NCI-H774 (cell line): ENCODE data around the gene PRR23E.

Source experiments
- DNase-seq: peaks from one replicate; lab custom pipeline; 2025; lab: John Stamatoyannopoulos, UW

Gene PRR23E

DNA sequence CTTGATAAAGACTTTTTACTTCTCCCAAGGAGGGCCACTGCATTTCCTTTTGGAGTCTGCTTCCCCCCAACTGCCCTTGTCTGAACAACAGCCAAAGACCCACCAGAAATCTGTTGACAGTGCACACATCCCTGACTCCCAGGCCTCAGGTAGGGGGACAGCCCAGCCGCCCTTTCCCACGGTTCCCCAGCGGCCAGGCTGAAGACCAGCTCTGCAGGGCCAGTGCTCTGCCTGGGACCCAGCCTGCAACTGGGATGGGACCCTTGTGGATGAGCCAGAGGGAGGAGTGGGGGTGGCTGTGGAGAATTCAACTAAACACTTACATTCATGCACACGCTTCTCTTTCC, 8.1 kb upstream of the PRR23E start:
- DNase-seq = no peak

DNA sequence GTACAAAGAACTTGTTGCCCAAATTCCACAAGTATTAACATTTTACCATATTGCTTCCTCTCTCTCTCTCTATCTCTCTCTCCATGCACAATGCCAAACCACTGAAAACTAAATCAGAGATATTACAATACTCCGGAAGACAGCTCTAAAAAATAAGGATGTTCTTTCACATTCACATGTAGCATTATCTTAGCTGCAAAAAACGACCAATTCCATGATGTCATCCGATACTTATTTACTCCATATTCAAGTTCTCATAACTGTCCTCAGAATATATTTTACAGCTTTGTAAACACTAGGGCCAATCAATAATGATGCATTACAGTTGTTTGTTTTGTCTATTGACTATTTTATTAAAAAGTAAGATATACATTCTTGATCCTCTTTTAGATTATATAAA, 7.7 kb upstream of the PRR23E start:
- DNase-seq = no peak

DNA sequence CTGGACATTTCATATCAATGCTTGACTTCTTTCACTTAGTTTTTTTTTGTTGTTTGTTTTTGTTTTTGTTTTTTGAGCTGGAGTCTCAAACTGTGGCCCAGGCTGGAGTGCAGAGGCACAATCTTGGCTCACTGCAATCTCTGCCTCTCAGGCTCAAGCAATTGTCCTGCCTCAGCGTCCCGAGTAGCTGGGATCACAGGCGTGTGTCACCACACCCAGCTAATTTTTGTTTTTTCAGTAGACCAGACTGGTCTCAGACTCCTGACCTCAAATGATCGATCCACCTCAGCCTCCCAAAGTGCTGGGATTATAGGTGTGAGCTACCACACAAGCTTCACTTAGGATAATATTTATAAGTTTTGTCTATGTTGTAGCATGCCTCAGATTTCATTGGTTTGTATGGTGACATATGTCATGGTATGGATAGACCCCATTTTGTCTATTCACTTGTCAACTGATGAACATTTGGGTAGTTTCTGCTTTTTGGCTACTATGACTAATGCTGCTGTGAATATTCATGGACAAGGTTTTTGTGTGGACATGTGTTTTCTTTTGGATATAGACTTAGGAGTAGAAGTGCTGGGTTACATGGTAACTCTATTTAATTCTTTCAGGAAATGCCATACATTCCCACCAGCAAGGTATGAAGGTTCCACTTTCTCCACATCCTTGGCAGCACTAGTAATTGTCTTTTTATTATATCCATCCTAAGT, 6.8 kb upstream of the PRR23E start:
- no peak for DNase-seq

DNA sequence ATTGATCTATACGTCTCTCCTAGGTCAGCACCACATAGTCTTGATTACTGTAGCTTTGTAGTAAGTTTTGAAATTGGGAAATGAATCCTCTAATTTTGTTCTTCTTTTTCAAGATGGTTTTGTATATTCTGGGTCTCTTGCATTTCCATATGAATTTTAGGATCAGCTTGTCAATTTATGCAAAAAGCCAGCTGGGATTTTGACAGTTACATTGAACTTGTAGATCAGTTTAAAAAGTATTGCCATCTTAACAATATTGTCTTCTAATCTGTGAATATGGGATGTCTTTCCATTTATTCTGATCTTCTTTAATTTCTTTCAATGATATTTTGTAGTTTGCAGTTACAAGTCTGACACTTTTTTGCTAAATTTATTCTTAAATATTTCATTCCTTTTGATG, 5.6 kb upstream of the PRR23E start:
- no peak for DNase-seq

DNA sequence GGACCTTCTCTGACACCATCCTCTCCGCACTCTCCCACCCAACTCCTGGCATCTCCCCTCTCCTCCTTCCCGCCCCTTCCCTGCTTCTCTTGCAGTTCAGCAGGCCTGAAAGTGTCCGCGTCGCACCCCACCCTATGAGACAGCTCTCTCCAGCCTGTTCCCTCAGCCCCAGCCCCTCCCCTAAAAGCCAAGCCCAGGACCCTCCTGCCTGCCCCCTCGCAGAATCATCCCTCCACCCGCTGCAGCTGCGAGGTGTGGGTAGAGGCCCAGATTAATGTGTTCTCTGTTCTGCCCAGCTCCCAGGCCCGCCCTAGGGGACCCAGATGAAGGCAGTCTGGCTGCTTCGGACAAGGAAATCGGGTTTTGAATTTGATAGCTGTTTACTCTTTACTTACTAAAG, 410 bp downstream of the PRR23E start:
- no peak for DNase-seq

DNA sequence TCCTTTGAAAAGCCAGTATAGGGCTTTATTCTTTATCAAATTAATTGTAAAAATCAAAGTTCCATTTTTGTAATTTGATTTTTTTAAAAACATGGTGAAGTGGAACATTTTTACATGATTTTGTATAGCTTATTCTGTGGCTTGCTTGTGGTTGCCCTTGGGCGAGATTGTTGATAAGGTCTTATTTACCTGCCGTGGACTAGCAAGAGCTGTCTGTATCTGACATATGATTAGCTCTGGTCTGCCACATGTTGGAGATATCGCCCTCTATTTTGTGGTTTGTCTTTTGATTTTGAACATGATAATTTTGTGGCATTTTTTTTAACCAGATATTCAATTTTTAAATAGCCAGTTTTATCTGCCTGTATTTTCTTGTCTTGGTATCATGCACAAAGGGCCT, 844 bp downstream of the PRR23E start:
- no peak for DNase-seq

DNA sequence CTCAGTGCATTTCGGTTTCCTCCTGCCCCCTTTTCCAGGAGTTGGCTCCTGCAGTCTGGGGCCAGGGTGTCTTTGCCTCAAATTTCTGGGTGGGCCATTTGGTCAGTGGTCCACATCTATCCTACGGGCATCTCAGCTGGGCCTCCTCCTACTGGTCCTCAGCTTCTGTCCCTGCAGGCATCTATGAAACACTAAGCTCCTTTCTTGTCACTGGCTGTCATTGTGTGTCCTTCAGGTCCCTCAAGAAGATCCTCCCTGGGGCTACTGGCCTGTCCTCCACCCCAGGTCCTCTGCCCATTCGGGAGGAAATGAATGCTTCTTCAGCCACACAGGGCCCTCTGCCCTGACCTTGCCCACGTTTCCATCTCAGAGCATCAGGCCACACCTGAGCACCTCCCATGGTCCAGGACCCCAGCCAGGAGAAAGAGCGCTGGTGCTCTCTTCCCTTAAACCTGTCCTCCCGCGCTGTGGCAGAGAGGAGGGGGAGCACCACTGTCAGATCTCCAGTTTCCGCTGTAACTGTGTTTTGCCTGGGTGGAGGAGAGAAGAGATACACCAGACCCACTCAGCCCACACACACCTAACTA, 1.8 kb downstream of the PRR23E start:
- DNase-seq = no peak

DNA sequence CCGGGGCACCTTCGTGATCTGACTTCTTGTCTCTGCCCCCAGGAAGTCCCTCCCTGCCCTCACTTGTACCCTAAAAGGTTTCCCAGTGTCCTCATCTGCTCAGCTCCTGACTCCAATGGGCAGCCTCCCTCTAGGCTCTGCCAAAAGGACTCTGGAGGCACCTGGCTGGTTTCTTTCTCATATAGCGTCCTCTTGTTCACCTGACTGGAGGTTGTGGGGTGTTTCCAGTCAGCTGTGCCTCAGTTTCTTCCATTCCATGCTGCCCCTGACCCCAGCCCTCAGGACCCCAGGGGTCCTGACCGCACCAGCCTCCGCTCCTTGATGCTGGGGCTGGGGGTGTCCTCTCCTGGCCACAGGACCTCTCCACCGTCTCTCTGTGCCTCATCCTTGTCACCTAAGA, 2.5 kb downstream of the PRR23E start:
- no peak for DNase-seq

DNA sequence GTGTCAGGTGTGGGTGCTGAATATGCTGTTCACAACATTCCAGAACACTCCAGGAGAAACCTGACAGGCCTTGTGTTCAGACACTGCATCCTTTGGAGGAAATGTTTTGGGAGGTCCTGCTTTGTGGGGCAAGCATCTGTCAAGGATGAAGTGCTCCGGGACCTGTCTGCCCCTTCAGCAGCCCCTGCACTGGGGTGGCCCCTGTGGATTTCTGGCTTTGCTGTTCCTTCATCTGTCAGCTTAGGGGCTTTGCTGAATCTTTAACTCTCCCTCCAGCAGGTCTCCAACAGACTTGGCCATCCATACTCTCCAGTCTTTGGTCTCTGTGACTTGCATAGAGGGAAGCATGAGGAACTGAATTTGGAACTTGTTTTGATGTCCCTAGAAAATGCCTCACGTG, 3.1 kb downstream of the PRR23E start:
- DNase-seq = no peak

DNA sequence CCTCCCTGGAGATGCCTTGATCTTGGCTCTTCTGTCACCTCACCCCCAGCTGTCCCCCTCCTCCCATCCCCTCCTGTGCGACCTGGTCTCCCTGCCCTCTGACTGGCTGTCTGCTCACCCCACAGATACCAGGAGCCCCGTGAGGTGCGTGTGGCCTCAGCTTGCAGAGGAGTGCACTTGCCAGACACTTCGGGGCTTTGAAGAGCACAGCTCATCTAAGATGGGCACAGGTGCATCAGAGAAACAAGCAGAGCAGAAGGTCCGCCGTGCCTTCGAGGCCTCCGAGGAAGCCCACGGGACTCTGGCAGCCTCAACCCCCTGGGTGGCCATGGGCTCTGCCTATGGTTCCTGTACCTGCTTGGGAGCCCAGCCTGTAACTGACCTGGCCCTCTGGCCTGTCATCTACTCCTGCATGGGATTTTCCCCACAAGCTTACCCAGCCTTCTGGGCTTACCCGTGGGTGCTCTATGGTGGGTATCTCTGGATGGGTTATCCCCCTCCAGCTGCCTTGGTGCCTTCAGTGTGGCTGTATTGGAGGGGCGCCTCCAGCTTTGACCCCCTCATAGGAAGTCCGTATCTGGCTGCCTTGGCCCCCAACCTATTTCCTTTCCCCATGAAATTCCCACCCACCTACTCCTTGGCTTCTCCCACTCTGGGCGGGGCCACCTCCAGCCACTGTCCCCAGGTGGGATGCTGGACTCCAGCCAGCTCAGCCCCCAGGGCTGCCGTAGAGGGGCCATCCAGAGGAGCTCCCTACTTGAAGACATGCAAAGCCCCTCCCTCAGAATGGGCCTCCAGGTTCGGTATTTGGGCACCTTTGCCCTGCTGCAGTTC, 3.8 kb downstream of the PRR23E start:
- DNase-seq = no peak

DNA sequence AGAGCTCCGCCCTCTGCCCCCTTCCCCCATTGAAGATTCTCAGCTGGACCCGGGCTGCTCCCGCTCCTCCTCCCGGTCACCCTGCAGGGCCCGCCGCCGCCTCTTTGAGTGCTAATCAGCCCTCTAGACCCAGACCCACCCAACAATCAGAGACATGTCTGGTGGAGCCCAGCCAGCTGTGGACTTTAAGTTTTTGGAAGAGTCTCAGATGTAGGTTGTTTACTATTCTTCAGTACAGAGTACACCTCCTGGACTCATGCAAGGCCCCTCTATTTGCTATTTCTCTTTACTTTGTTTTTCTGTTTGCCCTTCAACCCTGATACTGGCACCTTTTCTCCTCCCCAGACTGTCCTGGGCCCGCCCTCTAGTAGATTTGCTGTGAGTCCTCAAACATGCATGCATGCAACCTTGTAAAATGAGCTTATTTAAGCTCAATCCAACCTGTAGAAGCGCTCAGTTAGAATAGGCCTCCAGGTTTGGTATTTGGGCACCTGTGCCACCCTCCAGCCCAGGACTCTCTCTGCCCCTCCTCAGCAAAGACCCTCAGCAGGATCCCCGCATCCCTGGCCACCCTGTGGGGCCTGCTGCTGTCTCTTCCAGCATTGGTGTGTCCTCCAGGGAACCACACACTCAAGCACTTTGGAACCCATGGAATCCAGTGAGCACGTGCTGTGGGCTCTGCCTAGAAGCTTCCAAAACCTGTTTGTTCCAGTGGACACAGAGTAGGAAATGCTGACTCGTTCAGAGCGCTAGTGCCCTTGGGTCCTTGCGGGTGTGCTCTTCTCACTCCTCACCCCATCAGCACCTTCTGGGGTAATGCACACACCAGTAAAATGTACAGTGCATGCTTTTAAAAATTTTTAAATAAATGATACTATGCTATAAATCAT, 4.6 kb downstream of the PRR23E start:
- DNase-seq = no peak

DNA sequence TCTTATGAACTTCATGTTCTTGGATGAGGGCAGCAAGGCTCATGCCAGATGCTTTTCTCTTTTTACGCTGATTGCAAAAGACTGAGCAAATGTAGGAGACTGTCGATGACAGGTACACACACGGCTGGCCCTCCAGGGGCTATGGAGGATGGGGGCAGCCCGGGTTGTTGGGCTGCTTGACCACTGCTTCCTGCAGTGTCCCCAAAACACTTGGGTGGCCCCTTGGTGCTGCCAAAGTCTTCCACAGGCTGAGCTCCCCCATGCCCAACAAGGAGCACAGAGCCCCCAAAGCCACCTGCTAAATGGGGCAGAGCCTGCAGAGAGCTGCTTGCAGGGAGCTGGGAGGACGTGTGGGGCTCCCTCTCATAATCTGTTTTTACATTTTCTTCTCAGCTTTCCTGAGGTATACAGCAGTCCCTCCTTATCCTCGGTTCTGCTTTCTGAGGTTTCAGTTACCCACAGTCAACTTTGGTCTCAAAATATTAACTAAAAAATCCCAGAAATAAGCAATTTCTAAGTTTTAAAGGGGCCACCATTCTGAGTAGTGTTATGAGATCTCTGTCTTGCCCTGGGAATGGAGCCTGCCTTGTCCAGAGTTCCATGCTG, 7.3 kb downstream of the PRR23E start:
- no peak for DNase-seq

DNA sequence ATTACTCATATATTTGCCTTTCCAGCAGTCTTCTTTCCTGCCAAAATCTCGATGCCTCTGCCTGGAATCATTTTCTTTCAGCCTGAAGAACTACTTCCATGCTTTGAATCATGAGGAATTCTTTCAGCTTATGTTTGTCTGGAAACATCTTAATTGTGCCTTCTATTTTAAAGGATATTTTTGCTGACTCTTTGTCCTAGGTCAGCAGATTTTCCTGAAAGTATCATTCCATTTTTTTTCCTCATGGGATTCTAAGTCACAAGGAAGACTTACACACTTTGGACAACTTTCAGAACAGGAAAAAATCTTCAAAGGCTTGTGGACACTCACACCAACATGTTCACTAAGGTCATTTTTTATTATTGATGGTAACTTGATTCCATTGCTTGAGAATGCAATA, 10.1 kb downstream of the PRR23E start:
- DNase-seq = no peak

DNA sequence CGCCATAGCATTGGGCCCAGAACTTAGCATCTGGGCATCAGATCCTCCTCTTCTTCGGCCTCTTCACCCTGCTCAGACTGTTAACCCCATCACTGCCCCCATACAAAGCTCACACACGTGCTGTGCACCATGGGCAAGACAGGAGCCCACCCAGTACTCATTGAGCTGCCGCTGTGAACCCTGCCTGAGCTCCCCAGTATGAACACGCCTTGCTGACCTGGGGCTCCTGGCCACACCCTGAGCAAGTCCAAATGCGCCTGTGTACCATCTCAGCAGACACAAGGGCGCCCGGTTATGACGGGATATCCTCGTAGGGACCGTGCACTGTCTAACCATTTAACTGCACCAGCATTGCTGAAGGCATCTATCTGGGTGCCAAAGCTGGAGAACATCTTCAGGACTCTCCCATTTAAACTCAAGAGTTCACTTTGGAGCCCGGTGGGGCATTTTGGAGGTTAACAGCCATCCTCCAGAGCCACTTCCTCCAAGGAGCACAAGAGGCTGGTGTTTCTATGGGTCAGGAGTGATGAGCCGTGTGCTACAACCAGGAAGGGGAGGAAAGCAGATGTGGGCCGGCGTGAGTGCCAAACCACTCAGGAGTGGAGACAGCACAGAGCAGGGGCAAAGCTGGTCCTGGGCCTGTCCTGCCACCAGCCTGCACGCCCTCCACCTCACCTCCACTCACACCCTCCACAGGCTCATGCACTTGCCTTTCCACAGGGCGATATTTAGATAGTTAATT, 12.1 kb downstream of the PRR23E start:
- no peak for DNase-seq

DNA sequence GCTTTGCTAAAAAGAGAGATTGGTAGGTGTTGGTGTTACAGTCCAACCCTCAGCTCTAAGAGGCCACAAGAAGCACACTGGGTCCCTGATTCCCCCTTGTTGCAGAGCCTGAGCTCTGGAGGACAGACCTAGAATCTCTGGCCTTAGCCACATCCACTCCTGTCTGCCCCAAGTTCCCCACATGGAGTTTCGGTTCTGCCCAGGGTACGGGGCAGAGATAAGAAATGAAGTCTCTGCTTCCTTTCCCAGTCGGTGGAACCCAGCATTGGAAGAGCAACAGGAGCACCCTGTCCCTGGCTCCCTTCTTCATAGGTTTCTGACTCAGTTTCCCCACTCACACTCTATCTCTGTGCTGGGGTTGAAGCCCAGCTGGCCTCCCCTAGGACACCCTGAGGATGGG, 13.2 kb downstream of the PRR23E start:
- no peak for DNase-seq

DNA sequence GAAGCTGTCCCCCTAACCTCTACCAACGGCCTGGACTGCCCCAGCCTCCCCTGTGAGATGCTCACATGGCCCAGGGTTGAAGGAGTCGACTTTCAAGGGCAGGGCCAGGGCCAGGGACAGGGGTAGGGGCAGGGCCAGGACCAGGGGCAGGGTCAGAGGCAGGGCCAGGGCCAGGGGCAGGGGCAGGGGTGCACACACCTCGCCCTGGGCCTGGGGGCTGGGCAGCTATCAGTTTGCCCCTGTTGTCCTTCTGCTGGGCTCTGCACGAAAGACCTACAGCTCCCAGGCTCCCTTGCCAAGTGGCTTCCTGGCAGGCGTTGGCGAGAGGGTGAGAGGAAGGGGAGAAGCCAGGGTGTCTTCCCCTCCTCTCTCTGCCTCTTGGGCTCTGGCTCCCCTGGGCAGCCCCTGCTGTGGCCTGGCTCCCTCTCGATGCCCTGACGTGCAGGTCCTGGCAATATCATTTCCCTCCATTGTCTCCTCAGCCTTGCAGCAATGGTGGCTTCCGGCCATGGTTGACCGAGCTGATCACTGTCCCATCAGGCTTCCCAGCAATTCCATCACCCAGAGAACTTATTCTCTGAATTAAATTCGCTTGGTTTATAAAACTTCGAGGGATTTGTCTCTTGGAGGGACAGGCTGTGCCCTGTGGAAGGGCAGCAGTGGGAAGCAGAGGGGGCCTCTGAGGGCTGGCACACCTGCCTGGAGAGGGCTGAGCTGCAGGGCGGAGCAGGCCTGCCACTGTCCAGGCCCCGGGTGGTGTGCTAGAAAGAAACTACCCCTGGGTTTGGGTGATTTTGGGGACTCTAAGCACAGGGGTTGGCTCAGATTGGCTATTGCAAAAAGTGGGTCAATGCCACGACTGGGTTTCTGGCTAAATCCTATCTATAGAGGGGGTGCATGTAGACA, 13.9 kb downstream of the PRR23E start:
- DNase-seq = no peak

DNA sequence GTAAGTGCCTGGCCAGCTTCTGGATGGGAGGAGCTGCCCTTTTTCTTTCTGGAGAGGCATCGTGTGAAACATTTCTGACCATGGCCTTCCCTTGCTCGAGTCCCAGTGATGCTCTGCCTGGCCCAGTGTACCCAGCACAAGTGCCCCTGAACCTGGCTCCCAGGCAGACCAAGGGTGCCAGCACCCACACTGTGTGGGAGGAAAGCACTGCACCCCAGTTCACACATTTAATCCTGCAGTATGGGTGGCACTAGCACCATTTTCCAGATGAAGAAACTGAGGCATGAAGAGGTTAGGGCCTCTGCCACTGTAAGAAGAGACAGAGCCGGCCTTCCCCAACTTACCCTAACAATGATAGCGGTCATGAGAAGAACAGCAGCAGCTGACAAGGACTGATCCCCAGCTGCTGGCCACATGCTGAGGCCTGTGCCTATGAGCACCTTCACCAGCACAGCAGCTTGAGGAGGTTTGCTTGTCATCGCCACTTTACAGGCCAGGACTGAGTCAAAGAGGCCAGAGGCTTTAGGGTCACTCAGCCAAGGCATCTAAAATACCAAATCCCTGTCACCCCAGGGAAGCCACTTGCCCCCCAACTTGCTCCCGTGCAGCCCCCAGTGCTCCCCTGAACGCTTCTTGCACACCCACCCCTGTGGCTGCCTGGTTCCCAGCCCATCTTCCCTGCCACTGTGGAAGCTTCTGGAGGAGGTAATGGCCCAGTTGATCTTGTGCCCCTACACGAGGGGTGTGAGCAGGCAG, 15.0 kb downstream of the PRR23E start:
- DNase-seq = no peak

DNA sequence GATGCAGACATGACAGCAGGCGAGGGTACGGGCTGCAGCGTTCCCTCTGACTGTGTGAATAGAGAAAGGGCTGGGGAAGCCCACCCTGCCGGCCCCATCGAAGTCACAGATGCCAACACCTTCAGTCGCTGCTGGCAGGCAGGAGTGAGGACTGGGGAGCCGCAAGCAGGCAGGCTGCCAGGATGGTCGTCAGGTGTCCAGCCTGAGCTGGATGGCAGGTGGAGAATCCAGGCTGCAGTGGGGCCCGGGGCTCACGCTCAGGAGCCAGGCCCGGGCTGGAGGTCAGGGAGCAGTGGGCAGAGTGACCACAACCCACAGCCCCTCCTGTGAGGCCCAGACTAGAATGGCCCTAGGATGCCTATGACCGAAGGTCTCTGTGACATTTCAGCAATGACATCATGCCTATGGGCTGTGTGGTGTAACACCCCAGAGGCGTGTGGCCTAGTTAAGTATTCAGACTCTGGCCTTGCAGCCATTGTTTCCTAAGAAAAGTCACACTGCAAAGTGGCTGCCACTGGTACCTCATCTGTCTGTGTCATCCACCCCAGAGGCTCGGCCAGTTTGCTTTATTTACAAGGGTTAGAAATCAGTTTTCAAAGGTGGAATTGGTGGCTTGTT, 15.7 kb downstream of the PRR23E start:
- DNase-seq = no peak
